HG03066 (cell line): ENCODE data around the gene TMC8.

Experiments
- ATAC-seq: cut with Tn5 transposase; IDR thresholded peaks from one replicate; pipeline ENCODE4 v1.9.1; 2021; ENCODE audit warnings: low read depth; ENCODE audit not compliant: unreplicated experiment

The TMC8 gene

DNA sequence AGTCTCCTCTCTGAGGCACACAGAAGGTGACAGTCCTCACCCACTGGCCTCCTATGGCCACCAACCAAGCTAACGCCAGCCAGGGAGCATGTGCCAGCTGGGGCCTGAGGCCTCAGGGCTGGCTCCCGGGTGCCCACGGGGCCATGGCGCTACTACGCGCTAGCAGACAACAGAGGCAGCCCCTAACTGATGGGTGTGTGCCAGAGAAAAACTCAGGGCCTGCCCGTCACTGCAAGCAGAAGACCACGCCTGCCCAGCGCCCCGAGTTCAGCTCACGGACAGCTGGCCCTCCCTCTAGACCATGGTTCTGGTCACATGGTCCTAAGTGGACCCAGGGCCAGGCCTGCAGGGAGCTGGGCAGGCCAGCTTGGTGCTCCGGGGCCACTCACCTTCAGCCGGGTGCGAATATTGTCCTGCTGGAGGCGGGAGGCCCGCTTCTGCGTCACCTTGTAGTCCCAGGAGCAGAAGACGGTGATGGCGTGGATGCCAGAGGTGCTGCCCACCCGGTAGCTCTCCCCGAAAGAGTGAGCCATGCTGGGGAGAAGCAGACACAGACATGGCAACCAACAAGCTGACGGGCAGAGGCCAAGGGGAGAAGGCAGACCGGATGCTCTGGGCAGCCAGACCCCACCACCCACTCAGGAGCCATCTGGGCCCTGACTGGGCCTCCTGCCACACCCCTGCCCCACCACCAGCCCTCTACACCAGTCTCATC, 8.2 kb upstream of the TMC8 start:
- ATAC-seq = no peak

DNA sequence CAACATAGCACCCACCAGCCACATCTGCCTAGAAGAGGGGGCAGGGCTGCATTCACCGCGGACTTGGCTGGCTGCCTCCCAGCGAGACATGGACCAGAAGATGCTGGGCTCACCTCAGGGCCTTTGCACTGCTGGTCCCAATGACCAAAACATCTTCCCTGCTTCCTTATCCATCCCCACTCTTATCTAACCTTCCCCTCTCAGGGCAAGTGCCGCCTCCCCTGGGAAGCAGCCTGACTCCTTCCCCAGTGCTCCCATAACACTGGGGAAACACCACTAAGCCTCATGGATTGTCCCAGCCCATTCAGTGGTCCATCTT, 7.7 kb upstream of the TMC8 start:
- ATAC-seq = no peak

DNA sequence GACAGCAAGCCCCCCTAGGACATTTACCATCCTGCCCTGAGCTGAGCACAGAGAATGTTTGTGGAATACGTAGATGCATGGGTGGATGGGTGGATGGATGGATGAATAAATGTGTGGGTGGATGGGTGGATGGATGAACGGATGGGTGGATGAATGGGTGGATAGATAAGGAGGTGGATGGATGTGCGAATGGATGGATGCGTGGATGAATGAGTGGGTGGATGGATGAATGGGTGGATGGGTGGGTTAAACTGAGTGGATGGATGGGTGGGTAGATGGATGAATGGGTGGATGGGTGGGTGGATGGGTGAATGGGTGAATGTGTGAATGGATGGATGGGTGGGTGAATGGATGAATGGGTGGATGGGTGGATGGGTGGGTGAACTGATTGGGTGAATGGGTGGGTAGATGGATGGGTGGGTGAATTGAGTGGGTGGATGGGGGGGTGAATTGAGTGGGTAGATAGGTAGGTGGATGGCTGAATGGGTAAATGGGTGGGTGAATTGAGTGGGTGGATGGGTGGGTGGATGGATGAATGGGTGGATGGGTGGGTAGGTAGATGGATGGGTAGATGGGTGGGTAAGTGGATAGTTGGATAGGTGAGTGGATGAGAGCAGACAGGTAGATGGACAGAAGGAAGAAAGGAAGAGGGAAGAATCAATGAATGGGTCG, 7.2 kb upstream of the TMC8 start:
- ATAC-seq = no peak

DNA sequence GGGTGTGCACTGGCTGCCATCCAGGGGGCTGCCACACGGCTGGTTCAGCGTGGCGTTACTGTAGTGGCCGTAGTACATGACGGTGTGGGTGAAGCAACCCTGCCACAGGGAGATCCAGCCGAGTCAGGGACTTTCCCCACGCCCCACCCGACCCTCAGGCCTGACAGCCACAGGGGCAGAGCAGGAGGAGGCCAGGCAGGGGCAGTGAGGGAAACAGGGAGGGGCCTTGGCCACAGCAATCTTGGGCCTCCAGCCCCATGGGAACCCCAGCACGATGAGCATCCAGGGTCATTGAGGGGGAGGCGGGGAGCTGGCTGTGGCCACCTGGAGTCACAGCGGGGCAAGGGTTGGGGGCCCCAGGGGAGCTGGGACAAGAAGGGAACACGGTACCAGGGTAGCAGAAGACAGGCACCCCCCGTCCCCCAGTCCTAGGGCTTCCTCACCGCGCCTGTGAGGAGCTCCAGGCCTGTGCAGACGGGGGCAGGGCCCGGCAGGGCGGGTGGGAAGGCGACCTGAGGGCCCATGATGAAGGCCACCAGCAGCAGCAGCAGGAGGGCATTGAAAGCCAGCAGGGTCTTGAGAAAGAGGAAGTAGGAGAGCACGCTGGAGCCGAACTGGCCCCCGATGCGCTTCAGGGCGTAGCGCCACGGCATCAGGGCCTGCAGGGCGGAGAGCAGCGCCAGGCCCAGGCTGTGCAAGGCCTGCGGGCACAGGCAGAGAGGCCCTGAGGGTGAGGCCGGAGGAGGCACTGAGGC, 6.3 kb upstream of the TMC8 start:
- ATAC-seq = no peak

DNA sequence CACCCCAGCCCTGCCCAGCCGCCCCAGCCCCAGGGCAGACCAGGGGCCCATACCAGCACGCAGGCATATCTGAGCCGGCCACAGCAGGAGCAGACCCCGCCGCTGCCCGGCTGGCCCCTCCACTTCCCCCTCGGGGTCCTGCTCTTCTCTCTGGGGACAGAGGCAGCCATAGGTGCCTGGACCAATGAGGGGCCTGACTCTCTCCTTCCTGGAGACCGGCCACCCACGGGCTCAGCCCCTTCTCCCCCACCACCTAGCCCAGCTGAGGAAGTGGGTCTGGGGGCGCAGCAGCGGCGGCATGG, 5.8 kb upstream of the TMC8 start:
- no peak for ATAC-seq

DNA sequence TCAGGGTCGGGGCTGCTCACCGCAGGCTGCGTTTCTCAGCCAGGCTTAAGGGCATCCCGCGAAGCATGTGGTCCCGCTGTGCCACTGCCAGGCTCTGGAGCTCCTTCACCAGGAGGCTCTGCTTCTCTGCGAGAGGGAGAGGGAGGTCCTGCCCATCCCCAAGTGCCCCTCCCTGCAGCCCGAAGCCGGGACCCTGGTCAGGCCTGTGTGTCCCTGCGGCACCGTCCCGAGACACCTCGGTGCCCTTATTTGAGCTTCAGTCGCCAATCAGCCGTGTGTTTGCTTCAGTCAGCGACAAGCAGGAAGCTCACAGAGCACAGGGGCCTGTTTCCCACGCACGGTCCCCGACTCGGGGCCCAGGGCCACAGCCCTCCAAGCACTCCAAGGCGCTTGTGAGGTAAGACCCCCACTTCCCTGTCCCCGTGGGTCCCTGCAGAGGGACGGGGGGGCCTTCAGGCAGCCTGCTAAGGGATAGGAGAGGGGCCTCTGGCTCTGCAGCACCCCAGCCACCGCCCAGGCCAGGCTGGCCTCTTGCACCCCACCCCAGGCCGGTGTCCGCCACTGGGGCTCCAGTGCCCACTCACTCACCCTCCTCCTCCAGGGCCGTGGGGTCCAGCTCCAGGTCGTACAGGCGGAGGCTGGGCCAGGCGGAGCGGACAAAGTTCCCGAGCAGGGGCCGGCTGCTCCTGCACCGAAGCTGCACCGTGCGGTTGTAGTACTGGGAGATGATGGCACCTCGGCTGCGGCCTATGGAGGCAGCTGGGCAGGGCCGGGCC, 5.2 kb upstream of the TMC8 start:
- ATAC-seq = no peak

DNA sequence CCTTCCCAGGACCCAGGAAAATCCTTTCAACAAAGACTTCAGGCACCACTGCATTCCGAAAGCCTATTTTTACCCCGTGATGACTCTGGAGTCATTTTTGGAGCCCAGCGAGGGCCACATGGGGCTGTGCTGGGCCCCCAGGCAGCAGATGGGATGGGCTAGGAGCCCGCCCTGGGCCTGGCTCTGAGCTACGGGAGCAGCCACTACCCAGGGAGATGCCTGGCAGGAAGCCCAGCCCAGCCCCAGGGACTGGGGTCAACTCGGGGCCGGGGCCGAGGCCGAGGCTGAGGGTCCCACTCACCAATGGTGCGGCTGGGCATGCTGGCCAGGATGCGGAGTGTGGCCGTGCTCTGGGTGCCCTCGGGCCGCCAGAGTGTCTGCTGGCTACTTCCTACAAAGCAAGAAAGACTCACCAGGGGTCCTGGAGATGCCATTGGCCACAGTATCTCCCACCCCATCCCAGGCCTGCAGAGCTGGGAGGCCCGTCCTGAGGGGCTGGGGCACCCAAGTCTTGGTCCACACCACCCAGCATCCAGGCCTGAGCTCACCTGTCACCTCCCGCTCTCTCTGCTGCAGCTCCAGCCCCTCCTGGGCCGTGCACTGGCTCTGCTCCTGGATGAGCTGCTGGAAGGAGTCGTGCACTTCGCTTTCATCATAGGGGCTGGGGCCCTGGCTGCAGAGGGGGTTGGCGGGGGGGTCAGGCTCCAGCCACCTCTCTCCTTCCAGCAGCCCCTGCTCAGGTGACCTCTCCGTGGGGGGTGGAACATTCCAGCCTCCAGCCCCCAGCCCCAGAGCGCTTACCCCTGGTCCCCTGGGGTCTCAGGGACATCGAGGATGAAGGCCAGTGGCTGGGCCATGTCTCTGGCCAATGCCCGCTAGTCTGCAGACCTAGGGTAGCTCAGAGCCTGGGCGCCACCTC, 4.3 kb upstream of the TMC8 start:
- no peak for ATAC-seq

DNA sequence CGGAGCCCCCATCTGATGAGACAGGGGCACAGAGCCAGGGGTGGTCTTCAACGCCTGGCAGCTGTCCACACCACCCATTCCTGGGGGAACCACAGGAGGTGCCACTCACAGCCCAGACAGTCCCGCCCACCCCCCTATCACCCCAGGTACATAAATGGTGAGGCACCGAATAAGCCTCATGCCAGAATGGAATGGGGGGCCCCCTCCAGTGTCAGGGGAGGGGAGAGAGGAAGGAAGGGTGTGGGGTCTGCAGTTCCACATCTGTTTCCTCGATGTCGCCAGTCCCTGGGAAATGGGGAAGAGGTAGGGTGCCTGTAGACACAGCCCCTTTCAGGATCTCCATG, 3.7 kb upstream of the TMC8 start:
- ATAC-seq = no peak

DNA sequence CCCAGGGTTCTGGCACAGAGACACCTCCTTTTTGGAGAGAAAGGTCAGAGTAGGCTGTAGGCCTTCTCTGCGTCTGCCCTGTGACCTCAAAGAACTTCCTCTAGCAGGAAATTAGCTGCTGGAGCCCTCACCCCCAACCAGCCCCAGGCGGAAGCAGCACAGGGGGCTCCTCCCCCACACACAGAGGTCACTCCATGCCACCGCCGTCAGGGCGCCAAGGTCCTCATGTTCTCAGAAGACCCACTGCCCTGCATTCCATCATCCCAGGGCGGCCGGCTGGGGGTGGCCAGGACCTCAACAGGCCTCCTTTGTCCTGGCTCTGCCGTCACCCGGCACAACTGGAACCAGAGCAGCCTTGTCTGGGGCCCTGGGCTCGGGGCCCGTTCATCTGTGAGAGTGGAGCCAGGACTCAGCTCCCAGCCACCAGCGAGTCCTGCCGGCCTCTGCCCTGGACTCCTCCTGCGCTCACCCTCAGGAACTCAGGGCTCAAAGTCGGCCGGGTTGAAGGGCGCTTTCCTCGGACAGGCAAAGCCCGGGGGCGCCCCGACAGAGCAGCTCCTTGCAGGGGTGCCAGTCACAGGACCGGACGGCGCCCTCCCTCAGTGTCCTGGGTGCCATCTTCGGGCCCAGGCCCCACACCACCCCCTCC, 3.2 kb upstream of the TMC8 start:
- ATAC-seq = no peak

DNA sequence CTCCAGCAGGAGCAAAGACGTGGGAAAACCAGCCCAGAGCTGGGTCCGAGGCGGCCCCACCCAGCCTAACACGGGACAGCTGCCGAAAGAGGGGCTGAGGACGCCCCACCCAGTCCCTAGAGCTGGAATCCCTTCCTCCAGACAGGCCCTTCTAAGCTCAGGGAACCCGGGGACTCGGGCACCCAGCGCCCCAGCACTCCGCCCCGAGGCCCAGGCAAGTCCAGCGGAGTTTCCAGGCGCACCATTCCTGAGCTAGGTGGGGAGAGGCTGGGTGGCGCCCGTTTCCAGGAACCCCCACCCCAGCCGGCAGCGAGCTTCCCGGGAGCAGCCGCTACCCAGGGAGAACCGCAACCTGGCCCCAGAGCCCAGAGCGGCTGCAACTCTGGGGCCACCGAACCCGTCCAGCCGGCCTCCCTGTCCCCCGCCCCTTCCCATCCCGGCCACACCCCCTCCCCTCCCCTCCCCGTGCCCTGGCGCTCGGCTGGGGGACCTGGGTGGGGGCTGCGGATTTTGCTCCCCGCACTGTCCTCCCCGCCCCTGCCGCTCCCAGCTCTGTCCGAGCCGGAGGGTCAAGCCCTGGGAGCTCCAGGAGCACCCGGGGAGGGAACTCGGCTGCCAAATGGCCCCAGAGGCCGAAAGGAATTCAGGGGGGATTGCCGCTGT, 2.6 kb upstream of the TMC8 start:
- ATAC-seq = no peak

DNA sequence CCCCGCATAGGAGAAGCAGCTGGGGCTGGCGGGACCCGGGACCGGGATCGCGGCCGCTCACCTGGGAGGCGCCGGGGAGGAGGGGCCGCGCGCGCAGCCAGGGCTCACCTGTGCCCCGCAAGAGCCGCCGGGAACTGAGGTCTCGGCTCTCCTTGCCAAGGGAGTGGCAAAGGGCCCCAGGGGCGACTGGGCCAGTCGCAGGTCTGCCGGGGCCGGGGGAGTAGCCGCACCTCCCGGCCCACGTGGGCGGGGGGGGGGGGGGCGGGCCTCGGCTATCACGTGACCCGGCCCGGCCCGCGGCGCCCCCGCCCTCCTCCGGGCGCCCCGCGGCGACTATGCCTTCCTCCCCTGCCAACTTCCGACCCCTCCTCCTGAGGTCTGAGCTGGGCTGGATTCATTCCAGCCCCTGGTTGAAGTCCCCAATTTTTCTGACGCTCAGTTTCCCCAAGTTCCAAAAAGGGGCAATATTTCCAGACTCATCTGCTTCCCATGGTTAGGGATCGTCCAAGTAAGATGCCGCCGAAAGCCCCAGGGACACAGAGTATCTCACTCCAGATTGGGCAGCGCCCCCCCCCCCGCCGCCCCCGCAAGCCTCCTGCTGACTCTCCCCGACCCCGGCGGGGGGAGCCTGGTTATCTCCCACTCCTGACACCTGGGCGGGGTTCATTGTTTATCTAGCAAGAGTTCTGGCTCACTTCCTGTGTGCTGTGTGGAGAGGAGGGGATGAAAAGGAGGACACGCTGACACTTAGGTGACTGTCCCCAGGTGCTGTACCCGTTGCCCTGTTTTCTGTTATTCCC, 1.8 kb upstream of the TMC8 start, which contains the start of gene TMC6:
TMC6 (minus strand) TSS at position 205 of the 800 bp plus-strand sequence. CDS start 1,923 bp downstream, outside the sequence.
- ATAC-seq = no peak

DNA sequence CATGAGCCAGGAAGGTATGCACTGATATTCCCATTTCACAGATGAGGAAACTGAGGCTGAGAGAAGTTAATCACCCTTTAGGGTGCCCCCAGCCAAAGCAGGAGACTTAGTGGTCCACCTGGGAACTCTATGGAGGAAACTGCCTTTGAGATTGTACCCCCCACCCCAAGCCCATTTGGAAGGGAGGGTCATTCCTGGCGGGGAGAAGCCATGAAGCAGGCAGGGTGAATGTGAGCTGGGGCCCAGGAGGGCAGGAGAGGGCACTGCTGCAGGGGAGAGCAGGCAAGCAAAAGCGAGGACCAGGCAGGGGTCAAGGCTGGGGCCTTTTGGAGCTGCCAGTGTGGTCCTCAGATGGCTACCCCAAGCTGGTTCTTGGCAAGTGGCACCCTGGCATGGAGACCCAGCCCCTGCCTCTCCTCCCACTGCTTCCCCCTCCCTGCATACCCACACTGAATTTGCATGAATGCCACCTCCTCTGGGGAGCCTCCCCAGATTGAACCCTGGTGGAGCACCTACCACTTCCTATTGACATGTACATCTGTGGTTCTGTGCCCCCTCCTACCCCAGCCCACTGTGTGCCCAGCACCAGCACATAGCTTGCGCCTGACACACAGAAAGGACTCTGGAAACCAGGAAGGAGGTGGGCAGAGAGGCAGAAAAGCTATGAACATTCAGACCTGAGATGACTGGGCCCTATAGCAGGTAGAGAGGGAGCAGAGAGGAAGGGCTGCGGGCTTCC, 1.1 kb upstream of the TMC8 start:
- no peak for ATAC-seq

DNA sequence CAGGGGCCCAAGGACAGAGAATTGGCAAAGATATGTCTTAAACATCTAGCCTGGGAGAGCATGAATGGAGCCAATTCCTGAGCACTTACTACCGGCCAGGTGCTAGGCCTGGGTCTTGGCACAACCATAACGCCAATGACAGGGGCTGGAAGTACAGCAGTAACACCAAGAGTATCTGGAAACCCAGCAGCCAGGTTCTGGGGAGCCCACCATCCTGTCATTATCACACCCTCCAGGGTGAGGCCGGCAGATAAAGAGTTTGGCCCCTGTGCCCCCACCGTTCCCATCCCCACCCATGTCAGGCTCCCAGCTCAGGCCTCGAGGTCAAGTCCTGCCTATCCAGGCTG, 508 bp upstream of the TMC8 start:
- no peak for ATAC-seq

DNA sequence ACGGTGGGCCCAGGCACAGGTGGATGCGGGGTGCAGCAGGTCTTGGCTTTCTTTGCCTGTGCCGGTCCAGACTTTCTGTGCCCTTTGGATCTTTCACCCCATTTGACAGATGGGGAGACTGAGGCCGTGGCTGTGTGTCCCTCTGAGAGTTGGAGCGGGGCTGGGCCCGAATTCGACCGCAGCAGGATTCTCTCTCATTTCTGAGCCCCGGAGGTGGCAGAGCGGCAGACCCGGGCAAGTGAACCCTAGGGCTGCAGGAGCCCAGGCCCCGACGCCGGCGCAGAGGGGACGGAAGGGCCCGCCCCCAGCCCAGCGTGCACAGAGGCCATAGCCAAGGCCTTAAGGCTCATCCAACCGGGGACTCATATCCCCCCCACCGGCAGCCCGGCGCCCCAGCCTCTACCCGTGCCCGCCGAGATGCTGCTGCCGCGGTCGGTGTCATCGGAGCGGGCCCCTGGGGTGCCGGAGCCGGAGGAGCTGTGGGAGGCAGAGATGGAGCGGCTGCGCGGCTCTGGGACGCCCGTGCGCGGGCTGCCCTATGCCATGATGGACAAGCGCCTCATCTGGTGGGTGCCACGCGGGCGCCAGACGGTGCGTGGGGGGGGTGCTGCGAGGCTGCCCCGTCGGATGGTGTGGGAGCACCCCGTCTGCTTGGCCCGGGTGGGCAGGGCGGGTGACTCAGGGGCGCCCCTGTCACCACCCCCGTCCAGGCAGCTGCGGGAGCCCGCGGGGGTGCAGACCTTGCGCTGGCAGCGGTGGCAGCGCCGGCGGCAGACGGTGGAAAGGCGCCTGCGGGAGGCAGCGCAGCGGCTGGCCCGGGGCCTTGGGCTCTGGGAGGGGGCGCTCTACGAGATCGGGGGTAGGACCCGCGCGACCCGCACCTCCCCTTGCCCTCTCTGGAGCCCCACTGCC, 857 bp downstream of the TMC8 start:
- ATAC-seq = no peak

DNA sequence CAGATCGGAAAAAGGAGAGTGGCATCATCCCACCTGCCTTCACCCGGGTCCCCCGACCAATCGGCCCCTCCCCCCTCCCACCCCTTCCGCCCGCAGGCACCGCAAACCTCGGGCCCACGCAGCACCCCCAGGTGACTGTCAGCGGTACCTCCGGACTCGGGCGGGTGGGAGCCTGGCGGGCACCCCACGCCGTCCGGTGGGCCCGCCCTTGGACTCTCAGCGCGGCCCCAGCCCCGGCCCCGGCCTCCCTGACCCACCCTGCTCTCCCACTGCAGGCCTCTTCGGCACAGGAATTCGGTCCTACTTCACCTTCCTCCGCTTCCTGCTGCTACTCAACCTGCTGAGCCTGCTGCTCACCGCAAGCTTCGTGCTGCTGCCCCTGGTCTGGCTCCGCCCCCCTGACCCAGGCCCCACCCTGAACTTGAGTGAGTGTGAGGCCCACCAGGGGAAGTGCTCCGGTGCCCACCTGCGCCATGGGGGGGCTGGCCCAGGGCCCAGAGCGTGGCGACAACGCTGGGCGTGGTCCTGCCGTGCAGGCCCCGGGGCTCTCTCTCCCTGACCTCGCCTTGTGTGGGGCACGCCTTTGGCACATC, 1.6 kb downstream of the TMC8 start:
- no peak for ATAC-seq

DNA sequence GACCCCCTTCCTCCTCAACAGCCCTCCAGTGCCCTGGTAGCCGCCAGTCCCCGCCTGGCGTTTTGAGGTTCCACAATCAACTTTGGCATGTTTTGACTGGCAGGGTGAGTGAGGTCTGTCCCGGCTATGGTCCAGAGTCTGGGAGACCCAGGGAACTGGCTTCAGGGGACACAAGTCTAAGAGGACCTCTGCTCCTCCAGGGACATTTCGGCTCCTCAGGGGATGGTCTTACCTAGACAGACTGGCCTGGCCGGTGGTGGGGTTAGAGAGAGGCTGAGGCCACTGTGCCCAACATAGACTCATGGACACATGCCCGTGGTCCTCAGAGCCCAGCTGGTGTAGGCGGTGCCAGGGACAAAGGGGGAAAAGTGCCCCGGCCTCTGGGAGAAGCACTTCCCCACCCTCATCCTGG, 2.2 kb downstream of the TMC8 start:
- no peak for ATAC-seq
